ENCODE data around the gene KCNN4. TPM values are rescaled to one million over a fixed set of nuclear protein-coding genes. Genes with fewer than 3 reads are reported as not detected.
"Not testable (repeated sequence)": the region's sequence is repeated elsewhere in the genome, so short reads cannot be mapped to it uniquely, and the experiment has no call there.

Gene KCNN4
- total RNA-seq: 0.43 TPM
- long read RNA-seq: 0 reads

GRCh38 chr19:43780706-43781525 is at the start of gene KCNN4:
TSS of gene KCNN4 (minus strand) at chr19:43780973. CDS start at chr19:43780861, 112 bp downstream.
- DNase-seq (ENCODE audit: low spot score): peak; percentile 67
- intact Hi-C loops (cut with DNase I): loop anchor here (10.0 kb wide), 2 partner anchors 106 to 246 kb away; partner anchors contain the start of genes PLAUR and ZNF575

GRCh38 chr19:43826787-43827754 is 46.3 kb upstream of the KCNN4 start, which contains the start of gene ZNF283:
TSS of gene ZNF283 (plus strand) at chr19:43827321. CDS start at chr19:43833505, 6,184 bp downstream.
- peak; percentile 95 for DNase-seq (ENCODE audit: low spot score)
- intact Hi-C loops (cut with DNase I): loop anchor here (1.0 kb wide), 1 partner anchor 124 kb away; the partner anchor contains the start of gene ZNF221

GRCh38 chr19:43824572-43824971 is 43.8 kb upstream of the KCNN4 start:
- intact Hi-C loops (cut with DNase I): not testable (repeated sequence)

GRCh38 chr19:43823856-43824255 is 43.1 kb upstream of the KCNN4 start:
- intact Hi-C loops (cut with DNase I); DNase-seq (ENCODE audit: low spot score): not testable (repeated sequence)

More at GRCh38 chr19:43824572-43824971, 43.8 kb upstream of the KCNN4 start:
- DNase-seq (ENCODE audit: low spot score): not testable (repeated sequence)

- no peak for DNase-seq (ENCODE audit: low spot score)
- intact Hi-C loops (cut with DNase I): no loop called here
These were observed 40.1 kb upstream of the KCNN4 start for GRCh38 chr19:43820884-43821215.

GRCh38 chr19:43820098-43820883 is 39.5 kb upstream of the KCNN4 start:
- no peak for DNase-seq (ENCODE audit: low spot score)
- intact Hi-C loops (cut with DNase I): no loop called here

GRCh38 chr19:43818500-43818899 is 37.7 kb upstream of the KCNN4 start:
- no peak for DNase-seq (ENCODE audit: low spot score)
- intact Hi-C loops (cut with DNase I): no loop called here

- intact Hi-C loops (cut with DNase I); DNase-seq (ENCODE audit: low spot score): not testable (repeated sequence)
These were observed 36.7 kb upstream of the KCNN4 start for GRCh38 chr19:43817454-43817853.

GRCh38 chr19:43814663-43815352 is 34.0 kb upstream of the KCNN4 start:
- intact Hi-C loops (cut with DNase I): no loop called here
- no peak for DNase-seq (ENCODE audit: low spot score)

GRCh38 chr19:43812688-43813087 is 31.9 kb upstream of the KCNN4 start:
- no peak for DNase-seq (ENCODE audit: low spot score)

GRCh38 chr19:43812259-43812658 is 31.5 kb upstream of the KCNN4 start:
- DNase-seq (ENCODE audit: low spot score): no peak
- intact Hi-C loops (cut with DNase I): no loop called here

More at GRCh38 chr19:43812688-43813087, 31.9 kb upstream of the KCNN4 start:
- intact Hi-C loops (cut with DNase I): no loop called here

GRCh38 chr19:43811837-43812236 is 31.1 kb upstream of the KCNN4 start:
- intact Hi-C loops (cut with DNase I): no loop called here
- DNase-seq (ENCODE audit: low spot score): no peak

- no peak for DNase-seq (ENCODE audit: low spot score)
- intact Hi-C loops (cut with DNase I): no loop called here
These were observed 29.3 kb upstream of the KCNN4 start for GRCh38 chr19:43809762-43810696.

- intact Hi-C loops (cut with DNase I): no loop called here
- no peak for DNase-seq (ENCODE audit: low spot score)
These were observed 26.9 kb upstream of the KCNN4 start for GRCh38 chr19:43807651-43808050.

GRCh38 chr19:43806848-43807247 is 26.1 kb upstream of the KCNN4 start:
- intact Hi-C loops (cut with DNase I): no loop called here
- no peak for DNase-seq (ENCODE audit: low spot score)

- intact Hi-C loops (cut with DNase I); DNase-seq (ENCODE audit: low spot score): not testable (repeated sequence)
These were observed 25.6 kb upstream of the KCNN4 start for GRCh38 chr19:43806401-43806800.

- no peak for DNase-seq (ENCODE audit: low spot score)
- intact Hi-C loops (cut with DNase I): no loop called here
These were observed 23.7 kb upstream of the KCNN4 start for GRCh38 chr19:43804432-43804831.

Measured in cardiac septum (tissue), 1 donor.